Measurements from ENCODE around the gene YWHAE.
"Not testable (repeated sequence)": the region's sequence is repeated elsewhere in the genome, so short reads cannot be mapped to it uniquely, and the experiment has no call there.

Gene YWHAE

DNA sequence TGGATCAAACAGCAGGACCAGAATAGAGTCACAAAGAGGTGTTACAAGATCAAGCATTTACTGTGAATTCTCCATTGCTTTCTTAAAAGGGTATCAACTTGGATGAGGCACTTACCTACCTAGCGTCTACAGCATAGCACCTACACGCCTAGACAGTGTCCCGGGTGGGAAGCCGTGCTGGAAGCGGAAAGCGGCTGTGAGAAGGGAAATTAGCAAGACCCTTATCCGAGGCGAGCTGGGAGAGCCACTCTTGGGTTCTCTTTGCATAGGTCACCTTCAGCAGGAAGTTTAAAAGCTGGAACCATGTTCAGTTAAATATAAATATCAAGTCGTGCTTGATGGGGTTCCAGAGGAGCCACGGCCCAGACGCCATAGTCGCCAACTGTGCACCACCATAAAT is 74.3 kb downstream of the YWHAE start:
- DNase-seq (ENCODE audit: low spot score), result no peak

DNA sequence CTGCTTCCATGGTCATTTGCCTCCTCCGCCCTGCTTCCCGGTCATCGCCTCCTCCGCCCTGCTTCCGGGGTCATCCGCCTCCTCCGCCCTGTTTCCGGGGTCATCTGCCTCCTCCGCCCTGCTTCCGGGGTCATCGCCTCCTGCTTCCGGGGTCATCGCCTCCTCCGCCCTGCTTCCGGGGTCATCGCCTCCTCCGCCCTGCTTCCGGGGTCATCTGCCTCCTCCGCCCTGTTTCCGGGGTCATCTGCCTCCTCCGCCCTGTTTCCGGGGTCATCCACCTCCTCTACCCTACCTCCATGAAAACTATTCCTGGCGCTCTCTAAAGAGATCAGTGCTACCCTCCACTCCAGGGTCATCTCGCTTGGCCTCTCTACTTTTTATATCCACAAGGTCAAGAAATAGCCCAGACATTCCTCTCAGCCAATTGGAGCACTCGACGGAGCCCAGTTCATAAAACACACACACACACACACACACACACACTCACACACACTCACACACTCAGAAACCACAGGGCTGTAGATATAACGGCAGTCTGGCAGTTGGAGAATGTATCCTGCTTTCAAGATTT is 75.7 kb downstream of the YWHAE start:
- DNase-seq (ENCODE audit: low spot score), result no peak

DNA sequence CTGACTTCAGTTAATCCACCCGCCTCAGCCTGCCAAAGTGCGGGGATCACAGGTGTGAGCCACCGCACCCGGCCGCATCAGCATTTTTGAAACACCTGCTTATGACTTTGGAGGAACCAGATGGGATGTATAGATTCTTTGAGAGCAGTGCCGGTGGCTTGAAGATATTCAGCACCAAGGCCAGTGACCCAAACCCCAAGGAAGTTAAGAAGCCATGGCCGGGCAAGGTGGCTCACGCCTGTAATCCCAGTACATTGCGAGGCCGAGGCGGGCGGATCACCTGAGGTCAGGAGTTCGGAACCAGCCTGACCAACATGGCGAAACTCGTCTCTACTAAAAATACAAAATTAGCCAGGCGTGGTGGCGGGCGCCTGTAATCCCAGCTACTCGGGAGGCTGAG is 76.7 kb downstream of the YWHAE start:
- no peak for DNase-seq (ENCODE audit: low spot score)

DNA sequence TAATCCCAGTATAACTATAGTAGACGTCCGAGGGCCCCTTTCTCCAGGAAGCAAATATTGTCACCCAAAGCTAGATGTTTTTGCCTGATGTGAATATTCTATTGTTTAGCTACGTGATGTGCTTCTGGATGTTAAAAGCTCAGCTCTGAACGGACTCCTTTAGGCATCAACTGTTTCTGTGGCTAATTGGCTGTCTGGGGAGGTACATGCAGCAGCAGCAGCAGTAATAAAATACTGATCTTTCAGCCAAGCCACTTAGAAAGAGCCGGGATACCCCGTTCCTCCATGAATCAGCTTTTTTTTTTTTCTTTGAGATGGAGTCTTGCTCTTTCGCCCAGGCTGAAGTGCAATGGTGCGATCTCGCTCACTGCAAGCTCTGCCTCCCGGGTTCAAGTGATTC is 77.5 kb downstream of the YWHAE start:
- no peak for DNase-seq (ENCODE audit: low spot score)

DNA sequence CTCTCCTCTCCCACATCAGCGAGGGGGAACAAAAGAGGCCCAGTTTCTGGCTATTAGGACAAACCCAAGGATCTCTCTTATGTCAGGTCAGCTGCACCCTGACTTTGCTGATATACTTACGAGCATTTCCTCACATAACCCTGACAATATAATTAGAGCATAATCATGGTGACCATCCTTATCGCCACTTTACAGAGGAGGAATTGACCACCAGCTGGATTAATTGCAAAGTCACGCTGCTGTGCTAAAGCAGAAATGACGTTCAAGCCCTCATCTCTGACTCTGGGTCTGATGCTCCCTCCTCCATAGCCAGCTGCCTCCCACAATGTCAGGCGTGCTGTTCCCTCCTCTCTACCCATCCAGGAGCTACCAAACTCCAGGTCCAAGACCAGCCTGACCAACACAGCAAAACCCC is 78.0 kb downstream of the YWHAE start:
- DNase-seq (ENCODE audit: low spot score), result no peak

DNA sequence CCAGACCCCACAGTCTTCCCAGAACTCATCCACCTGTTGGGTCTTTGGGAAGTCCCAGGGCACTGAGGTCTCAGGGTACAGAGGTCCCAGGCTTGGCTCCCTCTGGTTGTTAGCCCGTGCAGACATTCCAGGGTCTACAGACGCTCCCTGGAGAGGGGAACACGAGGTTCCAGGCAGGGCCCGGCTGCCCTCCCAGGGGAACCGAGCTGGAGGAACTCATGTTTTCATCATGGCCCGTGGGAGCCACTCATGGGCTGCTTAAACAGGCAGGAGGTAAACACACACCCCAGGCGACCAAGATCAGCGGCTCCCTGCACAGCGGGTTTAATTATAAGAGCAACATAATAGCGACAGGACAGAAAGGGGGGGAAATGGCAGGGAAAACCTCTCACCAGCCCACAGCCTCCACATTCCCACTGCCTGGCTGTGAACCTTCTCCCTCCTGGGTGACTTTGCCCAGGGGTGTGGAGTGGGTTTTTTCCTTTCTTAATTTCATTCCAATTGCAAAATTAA is 84.1 kb downstream of the YWHAE start:
- DNase-seq (ENCODE audit: low spot score), result no peak

DNA sequence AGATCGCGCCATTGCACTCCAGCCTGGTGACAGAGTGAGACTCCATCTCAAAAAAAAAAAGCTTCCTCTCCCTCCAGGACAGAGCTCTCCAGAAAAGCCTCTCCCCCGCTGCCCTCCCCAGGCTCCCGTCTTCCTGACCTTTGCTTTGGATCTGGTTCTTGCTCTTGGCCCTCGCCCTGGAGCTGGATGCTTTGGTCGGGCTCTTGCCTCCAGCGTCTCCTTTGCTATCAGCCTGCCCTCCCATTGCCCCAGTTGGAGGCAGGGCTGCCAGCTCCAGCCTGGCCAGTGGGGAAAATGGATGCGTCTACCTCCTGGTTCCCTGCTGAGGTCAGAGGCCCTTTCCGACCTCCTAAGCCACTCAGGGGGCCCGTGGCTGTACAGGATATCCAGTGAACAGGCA is 84.6 kb downstream of the YWHAE start:
- no peak for DNase-seq (ENCODE audit: low spot score)

DNA sequence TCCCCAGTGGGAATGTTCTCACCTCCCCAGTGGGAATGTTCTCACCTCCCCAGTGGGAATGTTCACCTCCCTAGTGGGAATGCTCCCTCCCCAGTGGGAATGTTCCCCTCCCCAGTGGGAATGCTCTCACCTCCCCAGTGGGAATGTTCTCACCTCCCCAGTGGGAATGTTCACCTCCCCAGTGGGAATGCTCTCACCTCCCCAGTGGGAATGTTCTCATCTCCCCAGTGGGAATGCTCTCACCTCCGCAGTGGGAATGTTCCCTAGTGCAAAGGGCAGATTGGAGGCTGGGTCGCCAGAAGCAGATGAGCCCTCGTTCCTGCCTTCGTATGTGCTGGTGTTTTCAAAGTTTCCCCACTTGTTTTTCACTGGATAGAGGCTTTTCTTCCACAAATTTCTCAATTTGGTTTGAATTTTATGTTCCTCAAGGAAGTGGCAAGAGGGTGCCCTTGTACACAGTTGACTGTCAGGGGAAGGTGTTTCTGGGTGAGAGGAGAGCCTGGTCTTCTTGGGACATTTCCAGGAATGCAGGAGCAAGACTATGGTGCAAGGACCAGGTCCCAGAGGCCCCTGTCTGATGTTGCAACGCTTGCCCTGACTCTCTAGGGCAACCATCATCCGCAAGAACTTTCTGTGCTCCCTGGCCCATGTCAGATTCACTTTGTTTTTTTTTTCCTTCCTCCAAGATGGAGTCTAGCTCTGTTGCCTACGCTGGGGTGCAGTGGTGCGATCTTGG is 86.6 kb downstream of the YWHAE start:
- no peak for DNase-seq (ENCODE audit: low spot score)

DNA sequence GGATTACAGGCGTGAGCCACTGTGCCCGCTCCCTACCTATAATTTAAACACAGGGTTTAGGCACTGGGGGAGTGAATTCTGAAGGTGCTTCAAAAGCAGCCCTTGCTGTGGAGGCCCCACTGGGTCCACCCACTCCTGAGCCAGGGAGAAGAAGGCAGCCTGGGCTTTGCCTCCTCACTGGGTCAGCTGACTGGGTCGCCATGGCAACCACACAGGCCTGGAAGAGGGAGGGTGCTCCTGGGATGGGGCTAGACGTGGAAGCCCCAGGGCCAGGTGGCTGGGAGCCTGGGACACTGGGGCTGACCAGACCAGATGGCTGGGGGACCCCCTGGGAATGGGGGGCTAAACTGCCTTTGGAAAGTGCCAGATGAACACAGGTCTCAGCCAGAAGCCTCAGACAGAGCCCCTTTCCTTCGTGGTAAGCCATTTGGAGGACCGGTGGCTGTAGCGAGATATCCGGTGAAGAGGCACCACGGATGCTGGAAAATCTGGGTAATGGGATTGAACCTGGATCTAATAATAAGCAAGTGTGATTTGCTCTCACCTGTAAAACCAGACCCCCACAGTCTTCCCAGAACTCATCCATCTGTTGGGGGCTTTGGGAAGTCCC is 87.7 kb downstream of the YWHAE start:
- DNase-seq (ENCODE audit: low spot score), result no peak

DNA sequence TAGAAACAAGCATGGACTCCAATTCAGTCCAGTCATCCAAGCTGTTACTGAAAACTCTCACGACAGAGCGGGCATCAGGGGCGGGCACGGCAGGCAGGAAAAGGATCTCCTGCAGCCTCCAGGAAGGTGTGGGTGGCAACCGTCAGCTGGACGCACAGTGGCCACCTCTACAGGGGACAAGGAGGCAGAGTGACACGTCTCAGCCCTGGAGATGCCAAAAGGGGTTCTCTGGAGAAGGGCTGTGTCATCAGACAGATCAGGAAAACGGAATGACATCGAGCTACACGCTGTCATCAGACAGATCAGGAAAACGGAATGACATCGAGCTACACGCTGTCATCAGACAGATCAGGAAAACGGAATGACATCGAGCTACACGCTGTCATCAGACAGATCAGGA is 92.2 kb downstream of the YWHAE start:
- DNase-seq (ENCODE audit: low spot score), result not testable (repeated sequence)

DNA sequence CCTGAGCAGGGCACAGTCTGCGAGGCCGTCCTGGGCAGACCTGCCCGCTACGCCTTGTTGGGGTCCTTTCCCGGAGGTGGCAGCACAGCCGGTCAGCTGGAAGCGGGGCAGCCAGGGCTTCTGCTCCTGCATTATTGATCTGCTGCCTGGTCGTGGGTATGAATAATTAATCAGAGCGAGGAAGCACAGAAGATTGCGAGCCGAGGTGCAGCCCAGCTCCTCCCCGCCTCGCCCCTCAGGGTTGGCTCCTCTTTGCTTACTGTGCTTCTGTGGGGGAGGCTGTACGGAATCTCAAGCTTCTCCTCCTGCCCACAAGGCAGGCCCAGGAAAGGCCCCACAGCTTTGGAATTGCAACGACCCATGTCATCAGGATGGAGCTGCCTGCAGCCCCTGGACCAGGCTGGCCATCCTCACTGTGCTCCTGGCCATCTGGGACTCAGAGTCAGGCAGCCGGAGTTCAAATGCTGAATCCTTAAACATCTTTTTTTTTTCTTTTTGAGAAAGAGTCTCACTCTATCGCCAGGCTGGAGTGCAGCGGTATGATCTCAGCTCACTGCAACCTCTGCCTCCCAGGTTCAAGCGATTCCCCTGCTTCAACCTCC is 95.0 kb downstream of the YWHAE start:
- no peak for DNase-seq (ENCODE audit: low spot score)

DNA sequence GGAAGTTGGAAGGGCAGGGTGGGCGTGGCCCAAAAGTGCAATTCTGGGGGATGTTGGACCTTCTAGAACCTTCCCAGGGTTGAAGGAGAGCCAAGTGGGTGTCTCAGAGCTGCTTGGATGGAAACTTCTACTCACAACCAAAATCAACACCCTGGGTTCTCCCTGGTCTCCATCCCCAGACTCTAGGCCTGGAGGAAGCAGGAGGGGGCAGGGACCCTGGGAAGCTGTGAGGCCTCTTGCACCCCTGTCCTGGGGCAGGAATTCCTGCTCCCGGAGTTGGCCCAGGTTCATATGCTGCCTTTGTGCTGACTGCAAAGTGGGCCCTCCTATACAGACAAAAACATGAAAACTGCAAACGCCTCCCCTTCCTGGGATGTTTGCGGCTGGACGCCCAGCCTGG is 95.5 kb downstream of the YWHAE start:
- no peak for DNase-seq (ENCODE audit: low spot score)

DNA sequence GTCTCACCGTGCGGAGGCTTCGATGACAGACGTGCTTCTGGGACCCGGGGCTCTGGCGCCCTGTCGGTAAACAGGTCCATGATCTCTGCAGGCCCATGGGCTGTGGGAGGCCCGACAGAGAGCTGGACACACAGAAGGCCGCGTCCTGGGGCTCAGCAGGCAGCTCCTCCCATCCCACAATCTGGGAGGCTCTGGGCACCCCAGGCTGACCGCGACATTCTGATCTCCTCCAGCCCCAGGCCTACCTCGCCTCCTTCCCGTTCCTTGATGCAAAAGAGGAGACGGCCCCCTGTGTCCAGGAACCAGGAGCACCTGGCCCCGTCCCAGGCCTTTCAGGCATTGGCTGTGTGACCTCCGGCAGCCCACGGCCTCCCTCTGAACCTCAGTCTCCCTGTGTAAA is 97.3 kb downstream of the YWHAE start:
- DNase-seq (ENCODE audit: low spot score), result no peak

DNA sequence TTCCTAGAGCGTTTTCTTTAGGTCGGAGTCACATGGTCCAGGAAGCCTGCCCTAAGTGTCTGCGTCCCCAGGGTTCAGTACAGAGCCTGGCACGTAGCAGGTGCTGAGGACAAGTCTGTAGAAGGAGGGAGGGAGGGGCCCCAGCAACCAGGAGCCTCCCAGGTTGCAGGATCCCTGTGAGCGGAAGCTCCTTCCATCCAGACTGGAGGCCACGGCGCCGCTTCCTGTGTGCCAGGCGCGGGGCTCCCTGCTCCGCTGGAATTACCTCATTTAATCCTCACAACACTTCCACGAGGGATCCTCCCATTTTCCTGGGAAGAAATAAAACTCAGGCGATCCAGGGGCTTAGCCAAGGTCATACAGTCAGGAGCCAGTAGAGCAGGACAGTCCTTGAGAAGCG is 98.5 kb downstream of the YWHAE start:
- no peak for DNase-seq (ENCODE audit: low spot score)

DNA sequence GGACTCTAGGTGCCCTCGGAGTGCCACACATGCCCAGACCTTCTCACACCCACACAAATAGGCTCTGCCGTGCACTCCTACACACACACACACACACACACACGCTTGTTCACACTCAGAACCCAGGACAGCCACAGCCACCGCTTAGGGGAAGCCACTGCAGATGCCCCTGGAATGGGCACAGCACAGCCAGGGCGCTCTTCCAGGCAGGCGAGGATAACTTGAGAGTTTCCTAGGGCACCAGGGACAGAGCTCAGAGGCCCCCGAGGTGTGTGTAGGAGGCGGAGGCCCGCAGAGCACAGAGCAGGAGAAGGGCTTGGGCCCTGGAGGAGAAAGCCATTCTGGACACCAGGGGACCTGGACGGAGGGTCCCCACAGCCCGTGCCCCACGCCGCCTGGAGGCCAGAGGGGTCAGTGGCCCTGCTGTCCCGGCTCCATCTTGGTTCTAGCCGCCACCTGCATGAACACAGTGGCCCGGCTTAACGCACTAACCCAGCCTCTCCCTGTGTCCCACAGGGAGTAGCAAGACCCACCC is 99.6 kb downstream of the YWHAE start:
- DNase-seq (ENCODE audit: low spot score), result no peak

DNA sequence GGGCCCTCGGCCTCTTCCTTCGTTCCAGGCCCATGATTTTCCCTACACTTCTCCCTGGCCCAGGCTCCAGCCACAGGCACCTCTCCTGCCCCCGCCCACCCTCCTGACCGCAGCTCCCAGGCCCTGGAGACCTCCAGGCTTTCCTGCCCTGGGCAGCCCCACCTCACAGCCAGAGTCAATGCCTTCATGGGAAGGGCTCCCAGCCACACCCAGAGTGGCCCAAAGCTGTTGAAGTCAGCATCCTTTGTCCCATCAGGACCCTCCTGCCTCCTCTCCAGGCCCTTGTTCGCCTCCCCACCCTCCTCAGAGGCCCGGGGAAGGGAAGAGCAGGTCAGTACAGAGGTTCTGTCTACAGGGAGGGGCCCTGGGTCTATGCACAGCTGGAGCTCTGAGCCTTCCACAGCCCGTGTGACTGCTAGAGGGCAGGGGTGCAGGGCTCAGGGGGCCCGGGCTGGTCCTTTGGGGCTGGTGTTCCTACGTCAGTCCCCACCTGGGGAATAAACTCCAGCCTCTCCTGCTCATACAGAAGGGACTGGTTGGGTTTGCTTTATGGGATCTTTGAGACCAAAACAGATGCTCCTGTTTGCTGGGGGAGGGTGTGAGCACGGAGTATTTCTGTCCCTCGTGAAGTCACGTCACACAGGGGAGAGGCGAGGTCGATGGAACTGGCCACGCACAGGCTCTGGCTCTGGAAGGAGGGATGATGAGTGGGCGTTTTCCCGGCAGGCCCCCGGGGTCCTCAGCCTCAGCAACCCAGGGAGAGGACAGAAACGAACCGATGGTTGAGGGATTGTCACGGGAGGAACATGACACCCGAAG is 100.3 kb downstream of the YWHAE start:
- no peak for DNase-seq (ENCODE audit: low spot score)

DNA sequence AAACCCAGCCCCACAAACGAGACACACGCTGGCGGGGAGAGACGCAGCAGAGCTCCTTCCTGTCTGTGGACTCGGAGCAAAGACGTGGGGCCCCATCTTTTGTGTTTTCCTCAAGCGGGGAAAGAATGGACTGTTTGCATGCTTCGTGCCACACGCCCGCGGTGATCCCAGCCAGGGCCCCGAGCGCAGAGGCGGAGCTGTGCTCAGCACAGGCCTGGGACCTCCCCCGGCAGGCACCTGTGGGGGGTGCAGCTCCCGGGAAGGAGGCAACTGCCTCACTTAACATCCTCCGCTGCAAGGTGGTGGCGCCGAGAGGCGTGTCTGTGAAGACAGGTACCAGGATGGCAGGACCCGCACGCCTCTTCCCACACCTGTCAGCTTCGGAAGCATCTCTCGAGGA is 101.4 kb downstream of the YWHAE start:
- DNase-seq (ENCODE audit: low spot score), result no peak

Data from globus pallidus (tissue), 1 donor.